K562 (cell line): ENCODE results near the gene RNF151. TPM values are rescaled to one million over a fixed set of nuclear protein-coding genes. Genes with fewer than 3 reads are reported as not detected.

ENCODE experiments used
- ATAC-seq: fragments of 200-7000 bp; cut with Tn5 transposase; 3 replicates; pipeline ENCODE4 v1.9.1; 2020; ENCODE audit warnings: moderate library complexity
- BruUV-seq: library from RNA; stranded (reverse); fragments of 400-500 nt; replicated peaks from 2 replicates; lab custom pipeline; 2021; lab: Mats Ljungman, UMichigan
- CTCF ChIA-PET: fragments of 300-600 bp; formaldehyde crosslinking; extraction: SDS; loops from one replicate; lab custom pipeline; 2021; ENCODE audit warnings: low intra/inter-chr PET ratio; lab: Yijun Ruan, JAX
- POLR2A ChIA-PET: fragments of 300-600, 350-650 bp; sonication (Branson Sonifier 250); formaldehyde crosslinking; extraction: SDS; loops from one replicate; lab custom pipeline; 2021; ENCODE audit warnings: antibody characterized with exemption, inconsistent platforms; lab: Yijun Ruan, JAX
- DNase-seq, 4 experiments: peaks; one replicate each; pipeline versions ENCODE4 v3.0.0 to v3.0.0-alpha.2; 2011 to 2018; ENCODE audit warnings: low spot score in 3 of 4, mixed read lengths in 3 of 4; ENCODE audit errors: extremely low read depth in 1 of 4
- FAIRE-seq: peaks from 2 replicates; lab custom pipeline; 2011; peaks lifted over from hg19 to GRCh38; lab: Jason Lieb, UNC
- H2AFZ ChIP-seq: 2 replicates; pipeline ENCODE4 v1.6.0; 2011; ENCODE audit warnings: low read depth, low read length, control low read depth, inconsistent platforms
- H3K27ac ChIP-seq: fragments of 200-600 bp; 3 replicates; pipeline ENCODE4 v1.8.0; 2011; ENCODE audit warnings: low read depth, mild to moderate bottlenecking, control low read depth, inconsistent platforms, low read length, moderate library complexity, mixed read lengths; ENCODE audit errors: extremely low read depth
- H3K27me3 ChIP-seq, 2 experiments: fragments of 300-600 bp in 1 of 2; 2 replicates in 1 of 2; 3 replicates in 1 of 2; pipeline versions ENCODE4 v1.6.0 to v1.8.0; 2011; ENCODE audit warnings: inconsistent platforms in 2 of 2, low read length in 2 of 2, mild to moderate bottlenecking in 1 of 2, mixed read lengths in 1 of 2, moderate library complexity in 1 of 2; ENCODE audit not compliant: control insufficient read depth in 2 of 2, insufficient read depth in 2 of 2
- H3K36me3 ChIP-seq: fragments of 300-600 bp; 3 replicates; pipeline ENCODE4 v1.8.0; 2011; ENCODE audit warnings: mild to moderate bottlenecking, low read length, inconsistent platforms; ENCODE audit not compliant: control insufficient read depth, insufficient read depth
- H3K4me1 ChIP-seq, 2 experiments: fragments of 200-600 bp in 1 of 2; replicated peaks in 1 of 2; 2 replicates in 1 of 2; 3 replicates in 1 of 2; pipeline versions ENCODE4 v1.5.1 to v1.8.0; 2011; ENCODE audit warnings: inconsistent platforms in 2 of 2, low read length in 2 of 2, mild to moderate bottlenecking in 1 of 2, mixed read lengths in 1 of 2, moderate library complexity in 1 of 2; ENCODE audit not compliant: control insufficient read depth in 2 of 2, insufficient read depth in 2 of 2
- H3K4me2 ChIP-seq: 2 replicates; pipeline ENCODE4 v1.6.1; 2011; ENCODE audit warnings: low read length, control low read depth, inconsistent platforms, mixed read lengths; ENCODE audit not compliant: insufficient read depth
- H3K4me3 ChIP-seq: fragments of 200-600 bp; sonication (generic), shearing (Covaris generic); 2 replicates; pipeline ENCODE4 v1.5.1; 2016; ENCODE audit warnings: control low read depth, inconsistent platforms
- H3K79me2 ChIP-seq: fragments of 200-600 bp; 3 replicates; pipeline ENCODE4 v1.8.0; 2011; ENCODE audit warnings: low read length, inconsistent platforms; ENCODE audit not compliant: control insufficient read depth, insufficient read depth
- H3K9ac ChIP-seq, 2 experiments: 2 replicates each; pipeline versions ENCODE4 v1.6.0 to v1.6.1; 2011; ENCODE audit warnings: low read depth in 2 of 2, low read length in 2 of 2, control low read depth in 1 of 2, inconsistent platforms in 1 of 2, mild to moderate bottlenecking in 1 of 2, mixed read lengths in 1 of 2; ENCODE audit not compliant: insufficient read depth in 1 of 2
- H3K9me1 ChIP-seq: one replicate; pipeline ENCODE4 v1.6.0; 2011; ENCODE audit warnings: inconsistent platforms, mild to moderate bottlenecking, low read length, moderate library complexity; ENCODE audit not compliant: control insufficient read depth, insufficient read depth
- H3K9me3 ChIP-seq: replicated peaks from 2 replicates; pipeline ENCODE4 v1.5.1; 2011; ENCODE audit warnings: low read depth, low read length, inconsistent platforms; ENCODE audit not compliant: control insufficient read depth, insufficient read depth
- H4K20me1 ChIP-seq: replicated peaks from 2 replicates; pipeline ENCODE4 v1.6.1; 2011; ENCODE audit warnings: low read length, inconsistent platforms, mixed read lengths; ENCODE audit not compliant: control insufficient read depth, insufficient read depth
- BCOR ChIP-seq: fragments of 450-650 bp; IDR thresholded peaks from 2 replicates; pipeline ENCODE4 v1.6.1; 2016
- ELF2 ChIP-seq: fragments of 250-450 bp; sonication (Bioruptor Pico); IDR thresholded peaks from 2 replicates; pipeline ENCODE4 v1.5.0; 2021; ENCODE audit warnings: mild to moderate bottlenecking
- FOXJ3 ChIP-seq: sonication (generic); formaldehyde crosslinking; IDR thresholded peaks from 2 replicates; pipeline ENCODE4 v1.4.0; 2020; ENCODE audit warnings: mild to moderate bottlenecking, missing genetic modification reagents
- JUN ChIP-seq, 2 experiments: sonication (generic) in 1 of 2; formaldehyde crosslinking in 1 of 2; IDR thresholded peaks; 2 replicates each; pipeline versions ENCODE4 v1.6.1 to v1.8.0; 2012 to 2022; ENCODE audit warnings: borderline replicate concordance in 2 of 2, mild to moderate bottlenecking in 2 of 2, improper control_type of control experiment in 1 of 2, low read depth in 1 of 2, low read length in 1 of 2, missing genetic modification reagents in 1 of 2
- STAG1 ChIP-seq: sonication (generic); formaldehyde crosslinking; IDR thresholded peaks from 2 replicates; pipeline ENCODE4 v1.5.0; 2020; ENCODE audit warnings: missing genetic modification reagents, borderline replicate concordance
- STAT5A ChIP-seq: IDR thresholded peaks from 2 replicates; pipeline ENCODE4 v1.6.1; 2012; ENCODE audit warnings: low read length, inconsistent platforms, borderline replicate concordance
- ZNF57 ChIP-seq: fragments of 450-650 bp; formaldehyde crosslinking; IDR thresholded peaks from 2 replicates; pipeline ENCODE4 v1.4.0; 2020; ENCODE audit warnings: mild to moderate bottlenecking, moderate library complexity
- ZNF695 ChIP-seq: fragments of 450-650 bp; formaldehyde crosslinking; IDR thresholded peaks from 2 replicates; pipeline ENCODE4 v1.4.0; 2020; ENCODE audit warnings: mild to moderate bottlenecking, moderate library complexity
- WGBS: fragments of 100-300 bp; shearing (Covaris generic); methylation state at CpG from one replicate; pipeline ENCODE4 v1.1.6; 2016; ENCODE audit warnings: low coverage, mixed read lengths; ENCODE audit not compliant: insufficient coverage; ENCODE audit errors: missing lambda C conversion rate; 5-methylcytosine and 5-hydroxymethylcytosine counted together
- in situ Hi-C: fragments of 300-500 bp; cut with MboI; formaldehyde crosslinking; loops from 4 replicates; pipeline ENCODE4 v1.15.0; 2018; ENCODE audit warnings: inconsistent platforms, mixed read lengths
- intact Hi-C: fragments of 100-400 bp; cut with micrococcal nuclease; formaldehyde crosslinking; loops from 2 replicates; pipeline ENCODE4 v1.14.2; 2022
- polyA plus RNA-seq, 8 experiments: library from polyadenylated mRNA; depleted of rRNA in 4 of 8; stranded (reverse) in 5 of 8; unstranded in 3 of 8; fragments of >200 nt; fragmentation: Nextera tagmentation in 2 of 8; fragmentation: Illumina TruSeq in 1 of 8; extraction: Ambion mirVana in 2 of 8; extraction: Trizol in 1 of 8; gene quantifications; 2 replicates each; pipeline versions ENCODE4 v1.2.1 to v1.2.3, GENCODE V29; 2011 to 2014; ENCODE audit warnings: inconsistent platforms in 1 of 8, missing spikeins in 1 of 8
- total RNA-seq, 7 experiments: library from RNA; depleted of rRNA in 6 of 7; stranded (reverse); fragments of >200 nt in 6 of 7; fragmentation: Illumina TruSeq in 2 of 7; extraction: Trizol in 2 of 7; gene quantifications; 2 replicates each; pipeline versions ENCODE4 v1.2.1 to v1.2.3, GENCODE V29; 2011 to 2021; ENCODE audit warnings: low replicate concordance in 1 of 7
- TF ChIP-seq, protein P1 (sequence below), 2 experiments: IDR thresholded peaks in 1 of 2; conservative IDR thresholded peaks in 1 of 2; 2 replicates each; pipeline ENCODE4 v1.6.1; 2016; ENCODE audit warnings: low read depth in 2 of 2, mild to moderate bottlenecking in 1 of 2, missing compliant biosample characterization in 1 of 2, missing genetic modification characterization in 1 of 2, moderate library complexity in 1 of 2

RNF151 gene
- total and polyA plus RNA-seq, 9 of the 15 experiments (the other 6 are each of a cell fraction or from before 2014, with no cell fraction given) = not detected

DNA sequence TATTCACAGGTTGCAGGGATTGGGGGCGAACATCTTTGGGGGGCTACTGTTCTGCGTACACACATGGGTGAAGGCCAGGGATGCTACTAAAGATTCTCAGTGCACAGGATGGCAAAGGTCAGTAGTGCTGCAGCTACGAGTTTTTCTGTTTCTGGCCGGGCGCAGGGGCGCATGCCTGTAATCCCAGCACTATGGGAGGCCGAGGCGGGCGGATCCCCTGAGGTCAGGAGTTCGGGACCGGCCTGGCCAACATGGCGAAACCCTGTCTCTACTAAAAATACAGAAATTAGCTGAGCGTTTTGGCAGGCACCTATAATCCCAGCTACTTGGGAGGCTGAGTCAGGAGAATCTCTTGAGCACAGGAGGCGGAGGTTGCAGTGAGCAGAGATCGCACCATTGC, 46.9 kb downstream of the RNF151 start:
- H4K20me1 ChIP-seq = peaks cover 5% of the 10 kb centered on the region; the same call in 1 of the 2 replicates
- 81% methylated on average over 13 of the region's 15 CpGs for WGBS
- in situ Hi-C loops = no loop called here
- peaks cover 23% of the 10 kb centered on the region for H3K79me2 ChIP-seq
- DNase-seq (no peak), ATAC-seq (no peak), FAIRE-seq (no peak)
- no peak overlapping the region for H3K27ac ChIP-seq
- POLR2A ChIA-PET = interaction anchor here (1.2 kb wide), 1 partner anchor 142 kb away, joined by 5 read pairs; the partner anchor contains the start of gene TRAF7
- TF ChIP-seq BCOR = no peak
- TF ChIP-seq JUN (IDR thresholded peaks at IDR 0.05; ENCODE audit: borderline replicate concordance, low read depth, low read length) = no peak
- TF ChIP-seq JUN (CRISPR knock-in tag; IDR thresholded peaks at IDR 0.05; ENCODE audit: borderline replicate concordance) = no peak
- TF ChIP-seq STAT5A = no peak
- no peak for TF ChIP-seq ZNF695
- TF ChIP-seq ZNF57 (CRISPR knock-in tag) = no peak
- TF ChIP-seq ELF2 = no peak
- no peak for TF ChIP-seq STAG1 (CRISPR knock-in tag)
- TF ChIP-seq FOXJ3 = no peak
- TF ChIP-seq, protein P1, sequence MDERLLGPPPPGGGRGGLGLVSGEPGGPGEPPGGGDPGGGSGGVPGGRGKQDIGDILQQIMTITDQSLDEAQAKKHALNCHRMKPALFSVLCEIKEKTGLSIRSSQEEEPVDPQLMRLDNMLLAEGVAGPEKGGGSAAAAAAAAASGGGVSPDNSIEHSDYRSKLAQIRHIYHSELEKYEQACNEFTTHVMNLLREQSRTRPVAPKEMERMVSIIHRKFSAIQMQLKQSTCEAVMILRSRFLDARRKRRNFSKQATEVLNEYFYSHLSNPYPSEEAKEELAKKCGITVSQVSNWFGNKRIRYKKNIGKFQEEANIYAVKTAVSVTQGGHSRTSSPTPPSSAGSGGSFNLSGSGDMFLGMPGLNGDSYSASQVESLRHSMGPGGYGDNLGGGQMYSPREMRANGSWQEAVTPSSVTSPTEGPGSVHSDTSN (CRISPR knock-in tag; IDR thresholded peaks at IDR 0.05; ENCODE audit: low read depth) = no peak
- TF ChIP-seq, protein P1 (tag; conservative IDR thresholded peaks at IDR 0.05; ENCODE audit: low read depth) = no peak
- H3K4me1 ChIP-seq = peaks cover 11 to 39% of the 10 kb centered on the region in 2 experiments
- H3K9me1 ChIP-seq = peaks cover 1% of the 10 kb centered on the region
- no peaks in the 10 kb centered on the region for H3K9me3 ChIP-seq
- H2AFZ ChIP-seq = no peak overlapping the region
- CTCF ChIA-PET = no interaction called here
- BruUV-seq = no TSS peak
- intact Hi-C loops = no loop called here
- H3K36me3 ChIP-seq = no peaks in the 10 kb centered on the region
- H3K4me3 ChIP-seq = no peak overlapping the region
- no peak overlapping the region for H3K4me2 ChIP-seq
- no peaks in the 10 kb centered on the region for H3K27me3 ChIP-seq
- H3K9ac ChIP-seq = no peak overlapping the region
